AG04449 (cell line): ENCODE results near the gene PNKD.

Experiments
- CTCF ChIA-PET: fragments of 350-600 bp; formaldehyde crosslinking; extraction: SDS; loops from one replicate; lab custom pipeline; 2021; ENCODE audit warnings: antibody characterized with exemption; lab: Yijun Ruan, JAX
- POLR2A ChIA-PET: fragments of 400-600, 350-600 bp; formaldehyde crosslinking; extraction: SDS; loops from one replicate; lab custom pipeline; 2020; ENCODE audit warnings: antibody characterized with exemption, inconsistent platforms; lab: Yijun Ruan, JAX
- DNase-seq: peaks from one replicate; pipeline ENCODE4 v3.0.0-alpha.2; 2010; ENCODE audit warnings: low read depth, low spot score
- H3K4me3 ChIP-seq: 2 replicates; pipeline ENCODE4 v1.5.1; 2011; ENCODE audit warnings: low read depth, mild to moderate bottlenecking, control low read depth, low read length
- TF ChIP-seq, protein P1 (sequence below): IDR thresholded peaks from one replicate; pipeline ENCODE4 v1.5.1; 2011; ENCODE audit warnings: mild to moderate bottlenecking, moderate library complexity, low read length, control low read depth, inconsistent platforms; ENCODE audit not compliant: insufficient read depth; ENCODE audit errors: missing control alignments

The PNKD gene

DNA sequence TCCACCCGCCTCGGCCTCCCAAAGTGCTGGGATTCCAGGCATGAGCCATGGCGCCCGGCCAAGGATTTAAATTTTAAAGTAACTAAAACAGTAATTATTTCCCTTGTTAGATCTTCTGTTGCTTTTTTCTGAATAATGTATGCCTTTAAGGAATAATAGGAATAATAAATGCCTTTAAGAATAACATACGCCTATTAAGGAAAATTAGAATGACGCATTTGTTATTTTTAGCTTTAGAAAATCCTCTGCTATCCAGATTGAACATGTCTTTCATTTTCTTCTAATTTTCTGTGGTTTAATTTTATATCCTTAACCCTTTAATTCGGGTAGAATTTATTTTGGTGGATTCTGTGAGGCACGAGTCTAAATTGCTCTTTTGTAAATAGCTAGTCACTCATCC, 45.1 kb downstream of the PNKD start:
- TF ChIP-seq, protein P1, sequence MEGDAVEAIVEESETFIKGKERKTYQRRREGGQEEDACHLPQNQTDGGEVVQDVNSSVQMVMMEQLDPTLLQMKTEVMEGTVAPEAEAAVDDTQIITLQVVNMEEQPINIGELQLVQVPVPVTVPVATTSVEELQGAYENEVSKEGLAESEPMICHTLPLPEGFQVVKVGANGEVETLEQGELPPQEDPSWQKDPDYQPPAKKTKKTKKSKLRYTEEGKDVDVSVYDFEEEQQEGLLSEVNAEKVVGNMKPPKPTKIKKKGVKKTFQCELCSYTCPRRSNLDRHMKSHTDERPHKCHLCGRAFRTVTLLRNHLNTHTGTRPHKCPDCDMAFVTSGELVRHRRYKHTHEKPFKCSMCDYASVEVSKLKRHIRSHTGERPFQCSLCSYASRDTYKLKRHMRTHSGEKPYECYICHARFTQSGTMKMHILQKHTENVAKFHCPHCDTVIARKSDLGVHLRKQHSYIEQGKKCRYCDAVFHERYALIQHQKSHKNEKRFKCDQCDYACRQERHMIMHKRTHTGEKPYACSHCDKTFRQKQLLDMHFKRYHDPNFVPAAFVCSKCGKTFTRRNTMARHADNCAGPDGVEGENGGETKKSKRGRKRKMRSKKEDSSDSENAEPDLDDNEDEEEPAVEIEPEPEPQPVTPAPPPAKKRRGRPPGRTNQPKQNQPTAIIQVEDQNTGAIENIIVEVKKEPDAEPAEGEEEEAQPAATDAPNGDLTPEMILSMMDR, result no peak
- ChIA-PET POLR2A (no interaction called here), CTCF (interaction anchor here (0.8 to 5.4 kb wide), 4 partner anchors 11 to 80 kb away, joined by 3 to 39 read pairs (median 8); partner anchors contain the start of gene CATIP)
- no peak overlapping the region for H3K4me3 ChIP-seq
- no peak for DNase-seq

DNA sequence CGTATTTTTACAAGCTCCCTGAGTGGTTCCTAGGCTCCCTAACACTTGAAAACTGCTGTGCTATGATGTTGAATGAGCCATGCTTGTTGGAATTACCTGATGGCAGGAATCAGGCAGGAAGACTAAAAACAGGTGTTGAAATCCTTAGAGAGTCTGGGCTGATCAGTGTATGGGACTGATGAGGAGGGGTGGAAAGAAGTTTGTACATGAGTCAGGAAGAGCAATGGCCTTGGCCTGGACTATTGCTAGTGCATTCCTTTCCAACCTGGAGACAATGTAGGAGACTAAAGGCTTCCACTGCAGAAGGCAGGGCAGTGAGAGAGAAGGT, 46.9 kb downstream of the PNKD start:
- H3K4me3 ChIP-seq, result no peak overlapping the region
- ChIA-PET CTCF (interaction anchor here (0.9 to 5.4 kb wide), 6 partner anchors 11 to 45 kb away, joined by 3 to 39 read pairs (median 3); partner anchors contain the start of gene CATIP), POLR2A (no interaction called here)
- DNase-seq, result no peak
- TF ChIP-seq, protein P1, result no peak

DNA sequence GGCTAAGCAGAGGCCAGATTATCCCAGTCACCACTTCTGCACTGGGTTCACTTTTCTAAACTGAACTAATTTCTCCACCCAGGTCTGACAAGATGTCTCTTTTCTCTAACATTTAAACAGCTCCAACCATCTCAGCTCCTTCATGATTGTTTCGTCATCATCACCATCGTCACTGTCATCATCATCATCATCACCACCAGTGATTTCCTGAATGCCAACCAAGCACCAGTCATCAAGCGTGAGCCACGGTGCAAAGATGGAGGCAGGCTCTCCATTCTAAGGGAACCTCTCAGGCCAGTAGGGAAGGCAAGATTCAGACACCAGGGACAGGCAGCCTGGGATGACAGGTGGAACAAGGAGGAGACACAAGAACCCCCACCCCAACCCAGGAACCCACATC, 47.5 kb downstream of the PNKD start:
- no peak overlapping the region for H3K4me3 ChIP-seq
- no peak for DNase-seq
- ChIA-PET CTCF (interaction anchor here (1.2 to 5.4 kb wide), 3 partner anchors 11 to 30 kb away, joined by 3 to 39 read pairs (median 3); no protein-coding TSS in a partner anchor), POLR2A (no interaction called here)
- TF ChIP-seq, protein P1, result no peak

DNA sequence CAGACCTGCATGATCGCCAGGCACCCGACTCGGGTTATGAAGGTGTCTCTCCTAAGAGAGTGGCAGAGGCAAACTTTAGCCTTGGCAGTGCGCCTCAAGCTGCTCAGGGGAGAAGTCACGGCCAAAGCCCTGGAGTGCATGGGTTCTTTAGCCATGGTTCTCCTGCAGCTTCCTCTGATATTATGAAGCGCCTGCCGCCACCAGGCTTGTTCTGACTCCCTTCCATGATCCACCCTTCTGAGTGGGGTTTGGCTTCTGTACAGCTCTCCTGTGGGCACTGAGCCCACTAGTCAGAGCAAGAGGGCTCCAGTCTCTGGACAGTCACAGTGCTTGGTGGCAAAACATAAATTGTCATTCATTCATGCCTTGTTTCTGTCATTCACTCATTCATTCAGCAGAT, 47.9 kb downstream of the PNKD start:
- ChIA-PET CTCF (interaction anchor here (1.2 to 5.4 kb wide), 2 partner anchors 12 to 18 kb away, joined by 3 to 39 read pairs; no protein-coding TSS in a partner anchor), POLR2A (no interaction called here)
- H3K4me3 ChIP-seq, result no peak overlapping the region
- TF ChIP-seq, protein P1, result no peak
- DNase-seq, result no peak

DNA sequence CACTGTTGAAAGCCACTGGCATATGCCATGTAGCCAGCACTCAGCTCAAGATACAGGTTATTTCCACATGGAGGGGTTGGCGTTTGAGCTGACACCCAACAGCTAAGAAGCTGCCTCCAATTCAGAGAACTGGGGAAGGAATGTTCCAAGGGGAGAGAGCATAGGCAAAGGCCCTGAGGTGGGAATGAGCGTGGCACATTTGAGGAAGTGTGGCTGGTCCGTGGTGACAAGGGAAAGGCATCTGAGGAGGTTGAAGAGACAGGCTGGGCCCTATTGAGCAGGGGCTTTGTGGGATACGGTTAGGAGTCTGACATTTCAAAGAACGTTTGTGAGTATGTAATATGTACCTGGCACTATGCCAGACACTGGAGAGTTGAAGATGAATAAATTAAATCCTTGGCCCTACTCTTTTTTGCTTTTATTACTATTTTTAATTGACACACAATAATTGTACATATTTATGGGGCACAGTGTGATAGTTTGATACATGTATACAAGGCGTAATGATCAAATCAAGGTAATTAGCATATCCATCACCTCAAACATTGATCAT, 49.6 kb downstream of the PNKD start:
- TF ChIP-seq, protein P1, result no peak
- H3K4me3 ChIP-seq, result no peak overlapping the region
- CTCF ChIA-PET, result interaction anchor here (0.7 to 3.6 kb wide), 3 partner anchors 12 to 74 kb away, joined by 3 to 19 read pairs (median 3); no protein-coding TSS in a partner anchor
- POLR2A ChIA-PET, result no interaction called here
- DNase-seq, result no peak

DNA sequence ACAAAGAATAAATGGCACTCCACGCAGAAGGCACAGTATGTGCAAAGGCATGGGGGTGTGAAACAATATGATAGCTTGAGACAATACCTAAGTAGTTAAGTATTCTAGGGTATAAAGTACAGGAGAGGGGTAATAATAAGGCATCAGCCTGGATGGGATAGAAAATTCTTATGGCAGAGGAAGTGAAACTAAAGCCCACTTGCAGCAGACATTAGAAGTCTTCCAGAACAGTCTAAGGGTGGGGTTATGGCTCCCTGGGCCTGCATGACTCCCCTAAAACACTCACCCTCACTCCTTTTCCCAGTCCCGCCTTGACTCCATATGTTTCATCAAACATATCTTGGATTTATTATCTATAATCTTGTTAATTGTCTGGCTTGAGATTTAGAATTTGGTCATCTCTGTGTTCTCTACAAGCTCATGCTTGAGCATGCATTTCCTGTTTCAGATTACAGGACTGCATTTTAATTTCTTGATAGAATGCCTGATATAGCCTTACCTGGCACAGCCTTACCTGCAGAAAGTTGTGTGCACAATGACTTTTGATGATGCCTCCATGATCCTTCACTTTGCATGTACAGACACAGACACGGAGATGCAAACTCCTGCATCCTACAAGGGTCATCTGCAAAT, 50.5 kb downstream of the PNKD start:
- POLR2A ChIA-PET, result no interaction called here
- DNase-seq, result no peak
- CTCF ChIA-PET, result interaction anchor here (0.7 to 3.6 kb wide), 3 partner anchors 13 to 73 kb away, joined by 3 to 19 read pairs (median 3); no protein-coding TSS in a partner anchor

More for the DNA sequence above, 50.5 kb downstream of the PNKD start:
- no peak overlapping the region for H3K4me3 ChIP-seq
- TF ChIP-seq, protein P1, result no peak
